Heart left ventricle (tissue), 16 donors: Measurements from ENCODE around the gene KCNK18. TPM values are rescaled to one million over a fixed set of nuclear protein-coding genes. Genes with fewer than 3 reads are reported as not detected.

Source experiments
- ATAC-seq, 4 donors: fragments of 200-7000 bp; cut with Tn5 transposase; one replicate each; pipeline ENCODE4 v1.9.1; 2020 to 2022; ENCODE audit warnings: moderate library complexity in 4 of 4, mild to moderate bottlenecking in 3 of 4, moderate number of reproducible peaks in 1 of 4
- DNase-seq, 5 donors: peaks; one replicate each; pipeline ENCODE4 v3.0.0-alpha.2; 2020
- H3K27ac ChIP-seq, 12 donors: fragments of 200-600 bp; sonication (generic) in 4 of 12; one replicate each; pipeline versions ENCODE4 v1.5.0 to v1.8.0; 2016 to 2022; ENCODE audit warnings: mild to moderate bottlenecking in 2 of 12
- H3K27me3 ChIP-seq, 9 donors: fragments of 200-600 bp; sonication (generic) in 2 of 9; one replicate each; pipeline versions ENCODE4 v1.5.1 to v1.8.0; 2016 to 2022; ENCODE audit warnings: mild to moderate bottlenecking in 3 of 9
- H3K36me3 ChIP-seq, 9 donors: fragments of 200-600 bp; sonication (generic) in 2 of 9; one replicate each; pipeline versions ENCODE4 v1.5.0 to v1.8.0; 2018 to 2022; ENCODE audit warnings: mild to moderate bottlenecking in 2 of 9
- H3K4me1 ChIP-seq, 12 donors: fragments of 200-600 bp; sonication (generic) in 4 of 12; one replicate each; pipeline versions ENCODE4 v1.5.0 to v1.8.0; 2016 to 2022; ENCODE audit warnings: mild to moderate bottlenecking in 3 of 12
- H3K4me3 ChIP-seq, 12 donors: fragments of 200-600 bp; sonication (generic) in 4 of 12; one replicate each; pipeline versions ENCODE4 v1.5.0 to v1.8.0; 2017 to 2022; ENCODE audit warnings: mild to moderate bottlenecking in 9 of 12, moderate library complexity in 4 of 12
- H3K9me3 ChIP-seq, 12 donors: fragments of 200-600 bp; sonication (generic) in 4 of 12; one replicate each; pipeline versions ENCODE4 v1.5.0 to v1.8.0; 2016 to 2022; ENCODE audit warnings: mild to moderate bottlenecking in 1 of 12
- POLR2A ChIP-seq, 2 donors: fragments of 450-650 bp; IDR thresholded peaks; one replicate each; pipeline ENCODE4 v1.6.1; 2017; ENCODE audit warnings: antibody characterized with exemption in 2 of 2, mild to moderate bottlenecking in 2 of 2, moderate library complexity in 2 of 2
- WGBS, 4 donors: extraction: QIAGEN DNeasy Blood & Tissue Kit in 2 of 4; methylation state at CpG; one replicate each; pipeline versions ENCODE4 v1.1.5 to v1.1.7; 2013 to 2018; 5-methylcytosine and 5-hydroxymethylcytosine counted together
- intact Hi-C, 10 donors: fragments of 100-400 bp; cut with DNase I; formaldehyde crosslinking; loops; one replicate each; pipeline versions ENCODE4 v1.11.1 to v1.14.2; 2022
- polyA plus RNA-seq, 2 donors: library from polyadenylated mRNA; stranded (reverse); fragments of 200-250 nt; gene quantifications; one replicate each; pipeline ENCODE4 v1.2.3, GENCODE V29; 2013
- total RNA-seq, 9 donors: library from RNA; depleted of rRNA in 2 of 9; stranded (reverse); fragments of >200 nt in 2 of 9; fragmentation: NEBNext Ultra II Directional in 3 of 9; extraction: Animal tissue kit (Norgen Biotek cat#: 25700) in 3 of 9; gene quantifications; one replicate each; pipeline versions ENCODE4 v1.1.0 to v1.2.4, GENCODE V29; 2016 to 2023
- TF ChIP-seq, protein P1 (sequence below), 12 donors: fragments of 200-600 bp; sonication (generic) in 4 of 12; IDR thresholded peaks; one replicate each; pipeline versions ENCODE4 v1.5.0 to v1.8.0; 2018 to 2022; ENCODE audit warnings: antibody characterized with exemption in 12 of 12, mild to moderate bottlenecking in 5 of 12
- donor health status: ischemic (EF 13 %, LVEDD 7.1; RV severe dilation, severe dysfunction).
- donor health status: healthy with polysubstance abuse.
- donor health status: DM: no; HTN: yes; CAD: no.
- donor health status: DM: no; HTN: no; CAD: no.
- donor health status: ischemic (EF 25% LVEDD 6.9; RV normal size, moderate dysfunction).
- donor health status: ischemic (EF 25% LVEDD 5.7; RV mildly dilated, moderate dysfunction).
- donor health status: healthy.
- donor health status: DM: yes; HTN: yes; CAD: no.
- donor health status: ischemic (EF 35%, LVEDD 5.7; RV mildly dilated, moderate dysfunction).
- donor health status: nonischemic (EF 11% LVEDD 7.7; RV severe dilation, severe dysfunction).
- donor health status: DM: yes; HTN: yes; CAD: no.
- donor health status: PGD.
- donor health status: ischemic (EF 29% LVEDD 5.4; RV normal size, mild dysfunction).
- donor health status: nonischemic (EF 23%, LVEDD 6.1; RV moderate dilation, normal function).

Gene KCNK18
- total and polyA plus RNA-seq, 11 donors: not detected

DNA sequence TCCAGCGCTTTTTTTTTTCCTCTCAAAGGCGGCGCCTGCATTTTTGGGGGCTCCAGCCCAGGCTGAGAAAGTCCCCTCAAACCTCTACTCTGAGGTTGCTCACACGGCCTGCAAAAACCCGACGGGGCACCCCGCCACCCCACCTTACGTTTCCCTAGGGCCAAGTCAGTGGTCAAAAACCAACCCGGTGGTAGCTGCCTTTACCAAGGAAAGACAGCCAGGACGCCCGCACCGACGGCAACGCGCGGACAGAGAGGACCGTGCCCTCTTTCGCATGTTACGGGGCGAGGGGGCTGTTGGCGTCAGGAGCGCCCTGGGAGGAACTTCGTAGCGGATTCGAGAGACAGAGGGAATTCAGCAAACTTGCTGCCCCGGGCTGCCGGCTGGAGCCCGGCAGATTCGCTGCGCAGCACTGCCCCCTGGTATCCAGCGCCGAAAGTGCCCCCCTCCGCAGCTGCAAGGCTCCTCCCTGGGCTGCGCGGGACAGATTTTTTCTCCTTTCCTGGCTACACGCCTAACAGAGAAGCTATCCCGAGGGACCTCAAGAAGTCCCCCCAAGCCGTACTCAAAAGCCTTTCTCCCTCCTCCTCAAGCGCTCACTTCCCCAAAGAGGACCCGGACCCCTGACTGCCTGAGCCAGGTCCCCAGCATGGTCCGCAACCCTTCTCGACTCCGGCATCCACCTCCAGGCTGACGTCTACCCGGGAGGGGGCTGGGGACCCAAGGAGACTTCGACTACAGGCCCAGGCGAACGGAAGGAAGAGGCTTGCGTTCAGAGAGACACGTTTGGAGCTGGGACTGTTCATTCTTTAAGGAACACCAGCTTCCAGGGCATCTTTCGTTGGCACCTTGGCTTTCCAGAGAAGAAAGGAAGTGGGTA, 31.5 kb upstream of the KCNK18 start:
- Histone ChIP-seq H3K27me3 (peaks cover 70 to 100% (median 98%) of the 10 kb centered on the region in 9 donors), H3K4me1 (peaks cover 0 to 51% (median 25%) of the 10 kb centered on the region in 12 donors), H3K36me3 (no peaks in the 10 kb centered on the region), H3K4me3 (peak overlapping the region in 9 of 12 donors; percentile 3 to 45 (median 16)), H3K27ac (no peak overlapping the region), H3K9me3 (no peaks in the 10 kb centered on the region)
- DNase-seq: peak in 2 of 5 donors; percentile 44 to 65
- no peak for TF ChIP-seq POLR2A (IDR thresholded peaks at IDR 0.05)
- TF ChIP-seq, protein P1, sequence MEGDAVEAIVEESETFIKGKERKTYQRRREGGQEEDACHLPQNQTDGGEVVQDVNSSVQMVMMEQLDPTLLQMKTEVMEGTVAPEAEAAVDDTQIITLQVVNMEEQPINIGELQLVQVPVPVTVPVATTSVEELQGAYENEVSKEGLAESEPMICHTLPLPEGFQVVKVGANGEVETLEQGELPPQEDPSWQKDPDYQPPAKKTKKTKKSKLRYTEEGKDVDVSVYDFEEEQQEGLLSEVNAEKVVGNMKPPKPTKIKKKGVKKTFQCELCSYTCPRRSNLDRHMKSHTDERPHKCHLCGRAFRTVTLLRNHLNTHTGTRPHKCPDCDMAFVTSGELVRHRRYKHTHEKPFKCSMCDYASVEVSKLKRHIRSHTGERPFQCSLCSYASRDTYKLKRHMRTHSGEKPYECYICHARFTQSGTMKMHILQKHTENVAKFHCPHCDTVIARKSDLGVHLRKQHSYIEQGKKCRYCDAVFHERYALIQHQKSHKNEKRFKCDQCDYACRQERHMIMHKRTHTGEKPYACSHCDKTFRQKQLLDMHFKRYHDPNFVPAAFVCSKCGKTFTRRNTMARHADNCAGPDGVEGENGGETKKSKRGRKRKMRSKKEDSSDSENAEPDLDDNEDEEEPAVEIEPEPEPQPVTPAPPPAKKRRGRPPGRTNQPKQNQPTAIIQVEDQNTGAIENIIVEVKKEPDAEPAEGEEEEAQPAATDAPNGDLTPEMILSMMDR (IDR thresholded peaks at IDR 0.05): peak; percentile 33 to 54 (median 44)
- ATAC-seq: peak in 3 of 4 donors; percentile 57 to 80 (median 63)
- WGBS, 4 donors: 0 to 3% (median 2%) methylated on average over 26 to 51 of the region's 51 CpGs
- intact Hi-C loops: loop anchor here in 5 of 10 donors (2.0 to 10.0 kb wide), 4 partner anchors 365 to 481 kb away; no protein-coding TSS in a partner anchor

- Histone ChIP-seq H3K4me1 (peaks cover 0 to 51% (median 25%) of the 10 kb centered on the region in 12 donors), H3K27me3 (peaks cover 71 to 100% (median 98%) of the 10 kb centered on the region in 9 donors), H3K27ac (no peak overlapping the region), H3K4me3 (no peak overlapping the region), H3K36me3 (no peaks in the 10 kb centered on the region), H3K9me3 (no peaks in the 10 kb centered on the region)
- WGBS, 4 donors: 7 to 10% (median 9%) methylated on average over 27 to 41 of the region's 41 CpGs
- ATAC-seq: no peak
- TF ChIP-seq, protein P1 (IDR thresholded peaks at IDR 0.05): no peak
- no peak for TF ChIP-seq POLR2A (IDR thresholded peaks at IDR 0.05)
- no peak for DNase-seq
- intact Hi-C loops: loop anchor here in 5 of 10 donors (2.0 to 10.0 kb wide), 4 partner anchors 366 to 482 kb away; no protein-coding TSS in a partner anchor
These were observed 30.6 kb upstream of the KCNK18 start for GRCh38 chr10:117166418-117167345.

DNA sequence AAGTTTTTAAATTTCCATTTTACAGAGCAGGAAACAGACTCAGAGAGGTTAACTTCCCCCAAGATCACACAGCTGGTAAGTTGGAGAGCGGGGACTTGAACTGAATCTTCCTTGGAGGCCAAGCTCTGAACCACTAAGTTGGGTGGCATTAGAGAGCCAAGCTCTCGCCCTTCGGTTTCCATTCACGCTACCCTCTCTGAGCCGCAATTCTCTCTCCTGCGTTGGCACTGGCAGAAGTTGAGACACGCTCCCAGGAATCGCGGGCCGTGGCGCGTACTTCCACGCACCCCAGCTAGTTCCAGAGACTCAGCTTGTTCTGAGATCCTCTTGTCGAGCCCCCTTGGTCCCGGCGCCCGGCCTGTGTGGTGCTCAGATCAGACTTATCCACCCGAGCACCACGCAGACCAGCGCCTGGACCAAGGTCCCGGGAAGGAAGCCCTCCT, 29.9 kb upstream of the KCNK18 start:
- no peak for TF ChIP-seq POLR2A (IDR thresholded peaks at IDR 0.05)
- TF ChIP-seq, protein P1 (IDR thresholded peaks at IDR 0.05): no peak
- no peak overlapping the region for H3K4me3 ChIP-seq
- intact Hi-C loops: loop anchor here in 5 of 10 donors (2.0 to 10.0 kb wide), 4 partner anchors 367 to 483 kb away; no protein-coding TSS in a partner anchor
- H3K27me3 ChIP-seq: peaks cover 71 to 100% (median 98%) of the 10 kb centered on the region in 9 donors
- no peaks in the 10 kb centered on the region for H3K9me3 ChIP-seq
- ATAC-seq (no peak), DNase-seq (no peak)
- H3K4me1 ChIP-seq: peaks cover 0 to 46% (median 25%) of the 10 kb centered on the region in 12 donors
- no peaks in the 10 kb centered on the region for H3K36me3 ChIP-seq
- no peak overlapping the region for H3K27ac ChIP-seq
- 10 to 20% (median 13%) methylated on average over 17 to 21 of the region's 21 CpGs for WGBS, 4 donors
